HCT116 (cell line): Measurements from ENCODE around the gene KASH5.

Source experiments
- EZH2phosphoT487 ChIP-seq: fragments of 200-600 bp; IDR thresholded peaks from 2 replicates; pipeline ENCODE4 v1.6.1; 2018; ENCODE audit warnings: antibody characterized with exemption, borderline replicate concordance
- MAX ChIP-seq: IDR thresholded peaks from 2 replicates; pipeline ENCODE4 v1.6.1; 2012
- POLR2AphosphoS5 ChIP-seq: IDR thresholded peaks from 2 replicates; pipeline ENCODE4 v1.6.1; 2011; ENCODE audit warnings: mild to moderate bottlenecking, low read depth, low read length, moderate library complexity
- TF ChIP-seq, protein P1 (sequence below), 3 experiments: fragments of 200-600 bp in 1 of 3; sonication (generic) in 1 of 3; IDR thresholded peaks in 2 of 3; conservative IDR thresholded peaks in 1 of 3; 2 replicates each; pipeline ENCODE4 v1.5.1; 2012 to 2017; ENCODE audit warnings: low read depth in 2 of 3, low read length in 2 of 3, antibody characterized with exemption in 1 of 3, borderline replicate concordance in 1 of 3, control low read depth in 1 of 3, mild to moderate bottlenecking in 1 of 3, mixed read lengths in 1 of 3, mixed run types in 1 of 3, moderate library complexity in 1 of 3; ENCODE audit not compliant: insufficient read depth in 1 of 3

DNA sequence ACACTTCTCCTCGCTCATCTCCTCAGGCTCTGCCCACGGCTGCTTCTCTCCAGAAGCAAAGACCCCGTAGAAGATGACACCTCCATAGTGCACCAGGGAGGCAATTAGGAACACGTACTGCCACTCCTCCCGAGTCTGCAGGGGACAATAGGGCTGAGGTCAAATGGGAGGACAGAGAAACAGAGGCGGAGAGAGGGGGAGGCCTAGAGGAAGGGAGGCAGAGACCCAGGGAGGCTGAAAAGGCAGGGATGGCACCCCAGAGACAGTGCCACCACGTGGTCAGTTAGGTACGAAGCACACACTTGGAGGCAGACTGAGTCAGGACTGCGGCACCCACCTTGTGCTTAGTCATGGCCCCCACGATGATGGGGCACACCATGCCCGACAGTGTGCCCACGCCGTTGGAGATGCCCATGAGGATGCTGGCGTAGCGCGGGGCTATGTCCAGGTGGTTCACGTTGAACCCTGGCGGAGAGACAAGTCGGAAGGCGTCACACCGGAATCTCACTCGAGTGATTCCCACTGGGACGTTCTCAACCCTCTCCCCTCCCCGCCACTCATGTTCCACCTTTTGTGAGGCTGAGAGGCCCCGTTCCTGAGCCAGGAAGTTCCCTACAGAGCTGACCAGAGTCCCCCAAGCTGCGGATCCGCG is 42.8 kb downstream of the KASH5 start:
- no peak for TF ChIP-seq MAX
- TF ChIP-seq POLR2AphosphoS5, result no peak
- TF ChIP-seq, protein P1, sequence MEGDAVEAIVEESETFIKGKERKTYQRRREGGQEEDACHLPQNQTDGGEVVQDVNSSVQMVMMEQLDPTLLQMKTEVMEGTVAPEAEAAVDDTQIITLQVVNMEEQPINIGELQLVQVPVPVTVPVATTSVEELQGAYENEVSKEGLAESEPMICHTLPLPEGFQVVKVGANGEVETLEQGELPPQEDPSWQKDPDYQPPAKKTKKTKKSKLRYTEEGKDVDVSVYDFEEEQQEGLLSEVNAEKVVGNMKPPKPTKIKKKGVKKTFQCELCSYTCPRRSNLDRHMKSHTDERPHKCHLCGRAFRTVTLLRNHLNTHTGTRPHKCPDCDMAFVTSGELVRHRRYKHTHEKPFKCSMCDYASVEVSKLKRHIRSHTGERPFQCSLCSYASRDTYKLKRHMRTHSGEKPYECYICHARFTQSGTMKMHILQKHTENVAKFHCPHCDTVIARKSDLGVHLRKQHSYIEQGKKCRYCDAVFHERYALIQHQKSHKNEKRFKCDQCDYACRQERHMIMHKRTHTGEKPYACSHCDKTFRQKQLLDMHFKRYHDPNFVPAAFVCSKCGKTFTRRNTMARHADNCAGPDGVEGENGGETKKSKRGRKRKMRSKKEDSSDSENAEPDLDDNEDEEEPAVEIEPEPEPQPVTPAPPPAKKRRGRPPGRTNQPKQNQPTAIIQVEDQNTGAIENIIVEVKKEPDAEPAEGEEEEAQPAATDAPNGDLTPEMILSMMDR (IDR thresholded peaks at IDR 0.05 in 2 of 3, conservative IDR thresholded peaks at IDR 0.05 in 1 of 3; ENCODE audit: borderline replicate concordance in 1 of 3, insufficient read depth in 1 of 3, low read depth in 2 of 3, low read length in 2 of 3), result peak in 2 of 3 experiments; percentile 40 to 49; a peak in 3 of 6 replicates
- no peak for TF ChIP-seq EZH2phosphoT487
